HepG2 (cell line): ENCODE data around the gene GDI1. TPM values are rescaled to one million over a fixed set of nuclear protein-coding genes. Genes with fewer than 3 reads are reported as not detected.

Experiments
- ATAC-seq: fragments of 200-7000 bp; cut with Tn5 transposase; 3 replicates; pipeline ENCODE4 v1.9.1; 2020; ENCODE audit warnings: mild to moderate bottlenecking, moderate library complexity
- BruUV-seq: library from RNA; stranded (reverse); fragments of 400-500 nt; replicated peaks from 2 replicates; lab custom pipeline; 2021; lab: Mats Ljungman, UMichigan
- CTCF ChIA-PET: fragments of 300-600 bp; formaldehyde crosslinking; extraction: SDS; loops from one replicate; lab custom pipeline; 2021; ENCODE audit warnings: low total read pairs, inconsistent platforms, low intra/inter-chr PET ratio; lab: Yijun Ruan, JAX
- POLR2A ChIA-PET: fragments of 350-600 bp; sonication (Branson Sonifier 250); formaldehyde crosslinking; loops from one replicate; lab custom pipeline; 2020; ENCODE audit warnings: antibody characterized with exemption, inconsistent platforms; lab: Yijun Ruan, JAX
- DNase-seq: peaks from one replicate; pipeline ENCODE4 v3.0.0-alpha.2; 2015; ENCODE audit warnings: low spot score
- FAIRE-seq: peaks from 3 replicates; lab custom pipeline; 2011; peaks lifted over from hg19 to GRCh38; lab: Jason Lieb, UNC
- H2AFZ ChIP-seq: one replicate; pipeline ENCODE4 v1.6.1; 2011; ENCODE audit warnings: low read length, inconsistent platforms
- H3K27ac ChIP-seq: fragments of 300-600 bp; 3 replicates; pipeline ENCODE4 v1.8.0; 2011; ENCODE audit warnings: mixed run types, mild to moderate bottlenecking, mixed read lengths, low read length, inconsistent platforms; ENCODE audit not compliant: insufficient read depth; ENCODE audit errors: extremely low read length
- H3K27me3 ChIP-seq, 2 experiments: fragments of 200-600 bp in 1 of 2; 2 replicates in 1 of 2; 3 replicates in 1 of 2; pipeline versions ENCODE4 v1.6.0 to v1.8.0; 2011; ENCODE audit warnings: low read length in 2 of 2, mild to moderate bottlenecking in 2 of 2, moderate library complexity in 2 of 2, inconsistent platforms in 1 of 2; ENCODE audit not compliant: insufficient read depth in 2 of 2, control insufficient read depth in 1 of 2
- H3K36me3 ChIP-seq, 2 experiments: fragments of 200-600 bp in 1 of 2; replicated peaks in 1 of 2; 2 replicates in 1 of 2; 3 replicates in 1 of 2; pipeline versions ENCODE4 v1.5.1 to v1.8.0; 2011; ENCODE audit warnings: low read length in 2 of 2, inconsistent platforms in 1 of 2; ENCODE audit not compliant: insufficient read depth in 2 of 2, control insufficient read depth in 1 of 2
- H3K4me1 ChIP-seq: 2 replicates; pipeline ENCODE4 v1.5.1; 2012; ENCODE audit warnings: low read length, inconsistent platforms; ENCODE audit not compliant: insufficient read depth
- H3K4me2 ChIP-seq: 2 replicates; pipeline ENCODE4 v1.6.0; 2011; ENCODE audit warnings: low read depth, low read length, inconsistent platforms
- H3K4me3 ChIP-seq, 3 experiments: fragments of 200-600 bp in 1 of 3; sonication (generic), shearing (Covaris generic) in 1 of 3; replicated peaks in 1 of 3; 2 replicates each; pipeline ENCODE4 v1.5.1; 2011 to 2016; ENCODE audit warnings: low read length in 3 of 3, inconsistent platforms in 2 of 3, low read depth in 2 of 3, mild to moderate bottlenecking in 2 of 3, control low read depth in 1 of 3, mixed read lengths in 1 of 3; ENCODE audit not compliant: insufficient read depth in 1 of 3
- H3K79me2 ChIP-seq: one replicate; pipeline ENCODE4 v1.6.1; 2011; ENCODE audit warnings: low read length, inconsistent platforms; ENCODE audit not compliant: insufficient read depth
- H3K9ac ChIP-seq: 2 replicates; pipeline ENCODE4 v1.6.0; 2011; ENCODE audit warnings: mild to moderate bottlenecking, low read depth, low read length, inconsistent platforms; ENCODE audit not compliant: insufficient read depth
- H3K9me3 ChIP-seq: 2 replicates; pipeline ENCODE4 v1.5.1; 2012; ENCODE audit warnings: mild to moderate bottlenecking, low read length
- H4K20me1 ChIP-seq: 2 replicates; pipeline ENCODE4 v1.6.0; 2011; ENCODE audit warnings: inconsistent platforms, mild to moderate bottlenecking, low read length, moderate library complexity; ENCODE audit not compliant: insufficient read depth
- ATF6 ChIP-seq: sonication (generic); formaldehyde crosslinking; conservative IDR thresholded peaks from 2 replicates; pipeline ENCODE4 v1.4.0; 2020; ENCODE audit warnings: missing genetic modification reagents
- MAF1 ChIP-seq: sonication (generic); formaldehyde crosslinking; IDR thresholded peaks from 2 replicates; pipeline ENCODE4 v1.5.0; 2020; ENCODE audit warnings: missing genetic modification reagents, borderline replicate concordance
- SCMH1 ChIP-seq: sonication (generic); formaldehyde crosslinking; IDR thresholded peaks from 2 replicates; pipeline ENCODE4 v1.9.0; 2021; ENCODE audit warnings: missing genetic modification reagents, mild to moderate bottlenecking, borderline replicate concordance
- SMAD1 ChIP-seq: sonication (generic); formaldehyde crosslinking; IDR thresholded peaks from 2 replicates; pipeline ENCODE4 v1.4.0; 2020; ENCODE audit warnings: missing genetic modification reagents, low read depth, mild to moderate bottlenecking, borderline replicate concordance
- SP2 ChIP-seq: sonication (generic); formaldehyde crosslinking; IDR thresholded peaks from 2 replicates; pipeline ENCODE4 v1.5.1; 2020; ENCODE audit warnings: mild to moderate bottlenecking, missing genetic modification reagents
- THAP11 ChIP-seq: IDR thresholded peaks from 2 replicates; pipeline ENCODE4 v1.6.1; 2016; ENCODE audit warnings: missing biosample characterization, missing genetic modification reagents
- ZGPAT ChIP-seq: IDR thresholded peaks from 2 replicates; pipeline ENCODE4 v1.6.1; 2016; ENCODE audit warnings: mild to moderate bottlenecking
- ZNF331 ChIP-seq: sonication (generic); formaldehyde crosslinking; IDR thresholded peaks from 2 replicates; pipeline ENCODE4 v1.4.0; 2020; ENCODE audit warnings: missing genetic modification reagents
- ZNF343 ChIP-seq: sonication (generic); formaldehyde crosslinking; IDR thresholded peaks from 2 replicates; pipeline ENCODE4 v1.4.0; 2020; ENCODE audit warnings: mild to moderate bottlenecking, missing genetic modification reagents
- WGBS: methylation state at CpG from one replicate; pipeline ENCODE4 v1.1.6; 2017; ENCODE audit warnings: low lambda C conversion rate; 5-methylcytosine and 5-hydroxymethylcytosine counted together
- in situ Hi-C: cut with HindIII; loops from 2 replicates; pipeline ENCODE4 v1.10.0; 2017; ENCODE audit warnings: low pct_unique_long_range_greater_than_20kb; ENCODE audit not compliant: extremely low pct_ligation_motif_present
- intact Hi-C: fragments of 100-400 bp; cut with micrococcal nuclease; formaldehyde crosslinking; loops from one replicate; pipeline ENCODE4 v1.10.0; 2022; ENCODE audit not compliant: unreplicated experiment
- polyA plus RNA-seq, 8 experiments: library from polyadenylated mRNA; depleted of rRNA in 3 of 8; stranded (reverse) in 7 of 8; unstranded in 1 of 8; fragments of >200 nt; fragmentation: Illumina TruSeq in 4 of 8; extraction: Trizol in 4 of 8; gene quantifications; 2 replicates each; pipeline versions ENCODE4 v1.2.1 to v1.2.3, GENCODE V29; 2011 to 2016; ENCODE audit warnings: low read depth in 4 of 8, missing spikeins in 1 of 8, mixed read lengths in 1 of 8; ENCODE audit not compliant: insufficient read depth in 1 of 8
- total RNA-seq, 5 experiments: library from RNA; depleted of rRNA; stranded (reverse); fragments of >200 nt; fragmentation: Illumina TruSeq; extraction: Trizol; gene quantifications; 2 replicates each; pipeline ENCODE4 v1.2.3, GENCODE V29; 2016; ENCODE audit warnings: low read depth in 1 of 5
- TF ChIP-seq, protein P1 (sequence below): sonication (generic); formaldehyde crosslinking; IDR thresholded peaks from 2 replicates; pipeline ENCODE4 v1.8.1; 2023; ENCODE audit warnings: mild to moderate bottlenecking, moderate library complexity, missing genetic modification reagents
- TF ChIP-seq, protein P2 (sequence below): sonication (generic); formaldehyde crosslinking; IDR thresholded peaks from 2 replicates; pipeline ENCODE4 v1.5.1; 2020; ENCODE audit warnings: mild to moderate bottlenecking, missing genetic modification reagents, moderate library complexity
- TF ChIP-seq, protein P3 (sequence below): sonication (generic); formaldehyde crosslinking; IDR thresholded peaks from 2 replicates; pipeline ENCODE4 v1.9.0; 2021; ENCODE audit warnings: missing genetic modification reagents, borderline replicate concordance

Gene GDI1
- total and polyA plus RNA-seq, 2 of the 13 experiments (the other 11 are each of a cell fraction or from before 2014, with no cell fraction given), result 17.4 to 105 TPM

DNA sequence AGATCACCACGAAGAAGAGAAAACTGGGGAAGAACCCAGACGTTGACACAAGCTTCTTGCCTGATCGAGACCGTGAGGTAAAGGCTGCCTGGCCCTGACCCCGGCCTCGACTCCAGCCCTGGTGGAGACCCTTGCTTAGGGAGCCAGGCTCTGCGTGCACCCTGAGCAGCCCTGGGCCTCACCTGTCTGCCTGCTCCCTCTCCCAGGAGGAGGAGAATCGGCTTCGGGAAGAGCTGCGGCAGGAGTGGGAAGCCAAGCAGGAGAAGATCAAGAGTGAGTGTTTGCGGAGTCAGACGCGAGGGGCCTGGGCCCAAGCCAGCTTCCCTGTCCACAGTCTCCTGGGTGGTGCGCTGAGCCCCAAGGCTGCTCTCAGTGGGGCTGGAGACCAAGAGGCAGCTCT, 11.5 kb downstream of the GDI1 start:
- intact Hi-C loops, result no loop called here
- H3K4me2 ChIP-seq, result no peak overlapping the region
- H3K27me3 ChIP-seq, result no peaks in the 10 kb centered on the region
- no peak overlapping the region for H3K9ac ChIP-seq
- H3K79me2 ChIP-seq, result peaks cover 2% of the 10 kb centered on the region
- ChIA-PET POLR2A (no interaction called here), CTCF (no interaction called here)
- 98% methylated on average over 12 of the region's 14 CpGs for WGBS
- no peak overlapping the region for H2AFZ ChIP-seq
- DNase-seq (no peak), FAIRE-seq (no peak), ATAC-seq (no peak)
- no peaks in the 10 kb centered on the region for H4K20me1 ChIP-seq
- no peak overlapping the region for H3K4me3 ChIP-seq
- H3K36me3 ChIP-seq, result no peaks in the 10 kb centered on the region; a peak in 1 of 5 replicates
- no TSS peak for BruUV-seq
- in situ Hi-C loops, result no loop called here
- no peaks in the 10 kb centered on the region for H3K9me3 ChIP-seq
- peaks cover 11% of the 10 kb centered on the region for H3K4me1 ChIP-seq
- no peak overlapping the region for H3K27ac ChIP-seq
- TF ChIP-seq MAF1 (CRISPR knock-in tag) (no peak), SP2 (no peak), ZNF331 (no peak), THAP11 (CRISPR knock-in tag) (no peak), ATF6 (no peak), SMAD1 (CRISPR knock-in tag) (no peak), SCMH1 (CRISPR knock-in tag) (no peak), ZGPAT (CRISPR knock-in tag) (no peak), ZNF343 (CRISPR knock-in tag) (no peak)
- TF ChIP-seq, protein P1, sequence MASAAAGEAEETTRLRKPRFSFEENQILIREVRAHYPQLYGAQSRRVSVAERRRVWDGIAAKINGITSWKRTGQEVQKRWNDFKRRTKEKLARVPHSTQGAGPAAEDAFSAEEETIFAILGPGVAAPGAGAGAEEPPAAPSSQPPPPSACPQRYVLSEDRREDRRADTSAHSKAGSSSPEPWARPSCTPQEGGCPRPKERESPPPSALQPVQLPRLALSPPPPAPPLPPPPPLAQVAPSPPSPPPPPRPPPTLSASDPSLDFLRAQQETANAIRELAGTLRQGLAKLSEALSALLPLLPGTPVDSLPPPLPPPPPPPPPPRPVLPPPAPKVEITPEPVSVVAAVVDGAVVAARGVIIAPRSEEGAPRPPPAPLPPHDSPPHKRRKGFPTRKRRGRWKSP (CRISPR knock-in tag), result no peak
- TF ChIP-seq, protein P2, sequence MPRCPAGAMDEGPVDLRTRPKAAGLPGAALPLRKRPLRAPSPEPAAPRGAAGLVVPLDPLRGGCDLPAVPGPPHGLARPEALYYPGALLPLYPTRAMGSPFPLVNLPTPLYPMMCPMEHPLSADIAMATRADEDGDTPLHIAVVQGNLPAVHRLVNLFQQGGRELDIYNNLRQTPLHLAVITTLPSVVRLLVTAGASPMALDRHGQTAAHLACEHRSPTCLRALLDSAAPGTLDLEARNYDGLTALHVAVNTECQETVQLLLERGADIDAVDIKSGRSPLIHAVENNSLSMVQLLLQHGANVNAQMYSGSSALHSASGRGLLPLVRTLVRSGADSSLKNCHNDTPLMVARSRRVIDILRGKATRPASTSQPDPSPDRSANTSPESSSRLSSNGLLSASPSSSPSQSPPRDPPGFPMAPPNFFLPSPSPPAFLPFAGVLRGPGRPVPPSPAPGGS (CRISPR knock-in tag), result no peak
- TF ChIP-seq, protein P3, sequence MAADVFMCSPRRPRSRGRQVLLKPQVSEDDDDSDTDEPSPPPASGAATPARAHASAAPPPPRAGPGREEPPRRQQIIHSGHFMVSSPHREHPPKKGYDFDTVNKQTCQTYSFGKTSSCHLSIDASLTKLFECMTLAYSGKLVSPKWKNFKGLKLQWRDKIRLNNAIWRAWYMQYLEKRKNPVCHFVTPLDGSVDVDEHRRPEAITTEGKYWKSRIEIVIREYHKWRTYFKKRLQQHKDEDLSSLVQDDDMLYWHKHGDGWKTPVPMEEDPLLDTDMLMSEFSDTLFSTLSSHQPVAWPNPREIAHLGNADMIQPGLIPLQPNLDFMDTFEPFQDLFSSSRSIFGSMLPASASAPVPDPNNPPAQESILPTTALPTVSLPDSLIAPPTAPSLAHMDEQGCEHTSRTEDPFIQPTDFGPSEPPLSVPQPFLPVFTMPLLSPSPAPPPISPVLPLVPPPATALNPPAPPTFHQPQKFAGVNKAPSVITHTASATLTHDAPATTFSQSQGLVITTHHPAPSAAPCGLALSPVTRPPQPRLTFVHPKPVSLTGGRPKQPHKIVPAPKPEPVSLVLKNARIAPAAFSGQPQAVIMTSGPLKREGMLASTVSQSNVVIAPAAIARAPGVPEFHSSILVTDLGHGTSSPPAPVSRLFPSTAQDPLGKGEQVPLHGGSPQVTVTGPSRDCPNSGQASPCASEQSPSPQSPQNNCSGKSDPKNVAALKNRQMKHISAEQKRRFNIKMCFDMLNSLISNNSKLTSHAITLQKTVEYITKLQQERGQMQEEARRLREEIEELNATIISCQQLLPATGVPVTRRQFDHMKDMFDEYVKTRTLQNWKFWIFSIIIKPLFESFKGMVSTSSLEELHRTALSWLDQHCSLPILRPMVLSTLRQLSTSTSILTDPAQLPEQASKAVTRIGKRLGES (CRISPR knock-in tag), result no peak
